ENCODE data around the gene DNHD1. TPM values are rescaled to one million over a fixed set of nuclear protein-coding genes. Genes with fewer than 3 reads are reported as not detected.

Gene DNHD1
- total RNA-seq, 1 donor from 2014 or later, result 5.0 TPM

GRCh38 chr11:6599881-6600390 is 102.9 kb downstream of the DNHD1 start:
- Histone ChIP-seq H3K4me1 (peaks cover 16% of the 10 kb centered on the region), H2AFZ (replicated peaks) (no peak overlapping the region), H3K27ac (no peak overlapping the region), H3K4me2 (no peak overlapping the region), H3K36me3 (no peaks in the 10 kb centered on the region), H3K4me3 (no peak overlapping the region), H4K20me1 (ENCODE audit: low read depth) (no peaks in the 10 kb centered on the region), H3F3A (ENCODE audit: low read depth) (peaks cover 22% of the 10 kb centered on the region), H3K9ac (no peak overlapping the region), H3K9me3 (ENCODE audit: low read depth) (no peaks in the 10 kb centered on the region), H3K27me3 (no peaks in the 10 kb centered on the region), H3K79me2 (ENCODE audit: low read depth) (peaks cover 33% of the 10 kb centered on the region)
- H3K27ac Mint-ChIP-seq, result no peak overlapping the region
- H3K36me3 Mint-ChIP-seq, result peaks cover 17% of the 10 kb centered on the region
- H3K27me3 Mint-ChIP-seq (ENCODE audit: insufficient read depth, low read depth), result no peaks in the 10 kb centered on the region
- peaks cover 9% of the 10 kb centered on the region for H3K4me1 Mint-ChIP-seq
- no peaks in the 10 kb centered on the region for H3K9me3 Mint-ChIP-seq
- no peak overlapping the region for H3K4me3 Mint-ChIP-seq
- TF ChIP-seq EZH2phosphoT487 (IDR thresholded peaks at IDR 0.05), result no peak
- TF ChIP-seq CTCF (IDR thresholded peaks at IDR 0.05), result no peak
- TF ChIP-seq EZH2 (IDR thresholded peaks at IDR 0.05), result no peak
- DNase-seq (ENCODE audit: low spot score), result no peak

- no peak overlapping the region for H3K9ac ChIP-seq
- peaks cover 17% of the 10 kb centered on the region for H3K36me3 Mint-ChIP-seq
- no peak overlapping the region for H2AFZ ChIP-seq (replicated peaks)
- no peaks in the 10 kb centered on the region for H3K27me3 ChIP-seq
- H3K4me2 ChIP-seq, result no peak overlapping the region
- no peaks in the 10 kb centered on the region for H3K27me3 Mint-ChIP-seq (ENCODE audit: insufficient read depth, low read depth)
- DNase-seq (ENCODE audit: low spot score), result no peak
- no peaks in the 10 kb centered on the region for H4K20me1 ChIP-seq (ENCODE audit: low read depth)
- no peak overlapping the region for H3K4me3 Mint-ChIP-seq
- H3K27ac ChIP-seq, result no peak overlapping the region
- no peaks in the 10 kb centered on the region for H3K9me3 Mint-ChIP-seq
- peaks cover 44% of the 10 kb centered on the region for H3K79me2 ChIP-seq (ENCODE audit: low read depth)
- peaks cover 22% of the 10 kb centered on the region for H3F3A ChIP-seq (ENCODE audit: low read depth)
- no peak overlapping the region for H3K4me3 ChIP-seq
- peaks cover 10% of the 10 kb centered on the region for H3K4me1 Mint-ChIP-seq
- H3K36me3 ChIP-seq, result no peaks in the 10 kb centered on the region
- no peaks in the 10 kb centered on the region for H3K9me3 ChIP-seq (ENCODE audit: low read depth)
- no peak overlapping the region for H3K27ac Mint-ChIP-seq
- H3K4me1 ChIP-seq, result peaks cover 20% of the 10 kb centered on the region
- TF ChIP-seq EZH2phosphoT487 (IDR thresholded peaks at IDR 0.05), result no peak
- no peak for TF ChIP-seq CTCF (IDR thresholded peaks at IDR 0.05)
- no peak for TF ChIP-seq EZH2 (IDR thresholded peaks at IDR 0.05)
Measured at GRCh38 chr11:6601041-6601461, 104.0 kb downstream of the DNHD1 start.

GRCh38 chr11:6602096-6602940 is 105.2 kb downstream of the DNHD1 start:
- H3K4me1 ChIP-seq, result peaks cover 21% of the 10 kb centered on the region

More at GRCh38 chr11:6602096-6602940, 105.2 kb downstream of the DNHD1 start:
- Histone ChIP-seq H3K9ac (peak overlapping the region; percentile 89), H3K4me3 (peak overlapping the region; percentile 85), H3F3A (ENCODE audit: low read depth) (peaks cover 22% of the 10 kb centered on the region), H3K27ac (no peak overlapping the region), H3K36me3 (peaks cover under 1% of the 10 kb centered on the region), H4K20me1 (ENCODE audit: low read depth) (no peaks in the 10 kb centered on the region), H2AFZ (replicated peaks) (no peak overlapping the region), H3K9me3 (ENCODE audit: low read depth) (no peaks in the 10 kb centered on the region), H3K27me3 (no peaks in the 10 kb centered on the region), H3K4me2 (peak overlapping the region; percentile 99), H3K79me2 (ENCODE audit: low read depth) (peaks cover 52% of the 10 kb centered on the region)
- Mint-ChIP-seq H3K4me1 (peaks cover 18% of the 10 kb centered on the region), H3K9me3 (no peaks in the 10 kb centered on the region), H3K36me3 (peaks cover 16% of the 10 kb centered on the region), H3K27ac (no peak overlapping the region), H3K27me3 (ENCODE audit: insufficient read depth, low read depth) (no peaks in the 10 kb centered on the region), H3K4me3 (no peak overlapping the region)
- DNase-seq (ENCODE audit: low spot score), result peak; percentile 16
- TF ChIP-seq EZH2 (IDR thresholded peaks at IDR 0.05) (no peak), CTCF (IDR thresholded peaks at IDR 0.05) (no peak), EZH2phosphoT487 (IDR thresholded peaks at IDR 0.05) (no peak)

All from neural progenitor cell (in vitro differentiated cells).